Measurements from ENCODE around the gene MLLT10. TPM values are rescaled to one million over a fixed set of nuclear protein-coding genes. Genes with fewer than 3 reads are reported as not detected.
A peak's percentile ranks its signal among the peaks of the same experiment; 100 is the strongest.

The MLLT10 gene
- total and polyA plus RNA-seq, 9 of the 15 experiments (the other 6 are each of a cell fraction or from before 2014, with no cell fraction given), result 18.8 to 81.4 (median 64.2) TPM

GRCh38 chr10:21675157-21675796 is 141.2 kb downstream of the MLLT10 start:
- WGBS (ENCODE audit: insufficient coverage, low coverage, missing lambda C conversion rate), result 64% methylated on average over 2 of the region's 2 CpGs
- H4K20me1 ChIP-seq (replicated peaks; ENCODE audit: control insufficient read depth, insufficient read depth, low read length), result no peaks in the 10 kb centered on the region
- H2AFZ ChIP-seq (ENCODE audit: low read depth, low read length), result no peak overlapping the region
- H3K4me1 ChIP-seq (replicated peaks in 1 of 2; ENCODE audit: control insufficient read depth in 2 of 2, insufficient read depth in 2 of 2, low read length in 2 of 2), result no peaks in the 10 kb centered on the region
- no peaks in the 10 kb centered on the region for H3K27me3 ChIP-seq (ENCODE audit: control insufficient read depth in 2 of 2, insufficient read depth in 2 of 2, low read length in 2 of 2)
- no peaks in the 10 kb centered on the region for H3K9me1 ChIP-seq (ENCODE audit: control insufficient read depth, insufficient read depth, low read length)
- ATAC-seq (peak; percentile 90), FAIRE-seq (peak; percentile 26), DNase-seq (ENCODE audit: extremely low read depth in 1 of 4, low spot score in 3 of 4) (peak; percentile 38 to 54 (median 48))
- H3K4me2 ChIP-seq (ENCODE audit: insufficient read depth, low read length), result no peak overlapping the region
- peaks cover 28% of the 10 kb centered on the region for H3K79me2 ChIP-seq (ENCODE audit: control insufficient read depth, insufficient read depth, low read length)
- ChIA-PET POLR2A (no interaction called here), CTCF (ENCODE audit: low intra/inter-chr PET ratio) (no interaction called here)
- H3K36me3 ChIP-seq (ENCODE audit: control insufficient read depth, insufficient read depth, low read length), result peaks cover 49% of the 10 kb centered on the region
- intact Hi-C loops (cut with micrococcal nuclease), result no loop called here
- no peak overlapping the region for H3K4me3 ChIP-seq
- no peak overlapping the region for H3K9ac ChIP-seq (ENCODE audit: insufficient read depth in 1 of 2, low read depth in 2 of 2, low read length in 2 of 2)
- no peaks in the 10 kb centered on the region for H3K9me3 ChIP-seq (replicated peaks; ENCODE audit: control insufficient read depth, insufficient read depth, low read depth, low read length)
- BruUV-seq (replicated peaks), result no TSS peak
- no peak overlapping the region for H3K27ac ChIP-seq (ENCODE audit: extremely low read depth, low read depth, low read length)
- in situ Hi-C loops (cut with MboI), result no loop called here
- no peak for TF ChIP-seq GTF3C2 (IDR thresholded peaks at IDR 0.05; ENCODE audit: borderline replicate concordance, extremely low read depth, insufficient read length)
- TF ChIP-seq SMC3 (conservative IDR thresholded peaks at IDR 0.05; ENCODE audit: insufficient read depth, low read depth, low read length), result 0 out of 2 replicates have a peak, but pooled peaks have one; percentile 31
- no peak for TF ChIP-seq CEBPZ (IDR thresholded peaks at IDR 0.05; ENCODE audit: borderline replicate concordance, low read depth, low read length)
- TF ChIP-seq RREB1 (CRISPR knock-in tag; IDR thresholded peaks at IDR 0.05), result no peak
- peak; percentile 60 to 78 (median 63) for TF ChIP-seq CTCF (IDR thresholded peaks at IDR 0.05 in 2 of 3, conservative IDR thresholded peaks at IDR 0.05 in 1 of 3; ENCODE audit: insufficient read depth in 2 of 3, low read depth in 1 of 3, low read length in 3 of 3)
